ENCODE measurements around the gene ZSWIM2. TPM values are rescaled to one million over a fixed set of nuclear protein-coding genes. Genes with fewer than 3 reads are reported as not detected.

ZSWIM2 gene
- total RNA-seq, 2 experiments from 2014 or later: not detected

- H3K27ac Mint-ChIP-seq: no peak overlapping the region
- H3K4me1 Mint-ChIP-seq (ENCODE audit: low read depth): peaks cover 12% of the 10 kb centered on the region
- TF ChIP-seq CTCF (IDR thresholded peaks at IDR 0.05): no peak
- peaks cover 20% of the 10 kb centered on the region for H3K27me3 Mint-ChIP-seq
- ChIA-PET POLR2A (no interaction called here), CTCF (no interaction called here)
- intact Hi-C loops (cut with micrococcal nuclease): no loop called here
- DNase-seq (no peak), ATAC-seq (no peak)
- H3K4me3 Mint-ChIP-seq: no peak overlapping the region
- no peaks in the 10 kb centered on the region for H3K9me3 Mint-ChIP-seq
- no peaks in the 10 kb centered on the region for H3K36me3 Mint-ChIP-seq (ENCODE audit: low read depth)
These were observed 3.5 kb upstream of the ZSWIM2 start for GRCh38 chr2:186852508-186852907.

GRCh38 chr2:186842373-186842772 lies 6.6 kb downstream of the ZSWIM2 start:
- TF ChIP-seq CTCF (IDR thresholded peaks at IDR 0.05): no peak
- H3K4me3 Mint-ChIP-seq: no peak overlapping the region
- H3K27me3 Mint-ChIP-seq: peaks cover 3% of the 10 kb centered on the region
- DNase-seq (no peak), ATAC-seq (no peak)
- intact Hi-C loops (cut with micrococcal nuclease): no loop called here
- H3K27ac Mint-ChIP-seq: no peak overlapping the region
- H3K4me1 Mint-ChIP-seq (ENCODE audit: low read depth): no peaks in the 10 kb centered on the region
- POLR2A ChIA-PET: no interaction called here
- CTCF ChIA-PET: no interaction called here
- no peaks in the 10 kb centered on the region for H3K36me3 Mint-ChIP-seq (ENCODE audit: low read depth)
- H3K9me3 Mint-ChIP-seq: no peaks in the 10 kb centered on the region

- Mint-ChIP-seq H3K36me3 (ENCODE audit: low read depth) (no peaks in the 10 kb centered on the region), H3K9me3 (no peaks in the 10 kb centered on the region), H3K4me1 (ENCODE audit: low read depth) (no peaks in the 10 kb centered on the region), H3K27ac (no peak overlapping the region), H3K4me3 (no peak overlapping the region), H3K27me3 (peaks cover 3% of the 10 kb centered on the region)
- DNase-seq: no peak
- no peak for ATAC-seq
- CTCF ChIA-PET: no interaction called here
- no peak for TF ChIP-seq CTCF (IDR thresholded peaks at IDR 0.05)
- intact Hi-C loops (cut with micrococcal nuclease): no loop called here
- POLR2A ChIA-PET: no interaction called here
These were observed 7.0 kb downstream of the ZSWIM2 start for GRCh38 chr2:186841940-186842339.

GRCh38 chr2:186835628-186836027 lies 13.3 kb downstream of the ZSWIM2 start:
- ChIA-PET POLR2A (no interaction called here), CTCF (no interaction called here)
- Mint-ChIP-seq H3K4me1 (ENCODE audit: low read depth) (no peaks in the 10 kb centered on the region), H3K27me3 (no peaks in the 10 kb centered on the region), H3K36me3 (ENCODE audit: low read depth) (no peaks in the 10 kb centered on the region), H3K27ac (no peak overlapping the region), H3K4me3 (no peak overlapping the region), H3K9me3 (no peaks in the 10 kb centered on the region)
- no peak for DNase-seq
- ATAC-seq: no peak
- intact Hi-C loops (cut with micrococcal nuclease): no loop called here
- no peak for TF ChIP-seq CTCF (IDR thresholded peaks at IDR 0.05)

GRCh38 chr2:186827862-186828492 lies 21.0 kb downstream of the ZSWIM2 start:
- intact Hi-C loops (cut with micrococcal nuclease): no loop called here
- TF ChIP-seq CTCF (IDR thresholded peaks at IDR 0.05): no peak
- ATAC-seq: no peak
- ChIA-PET POLR2A (no interaction called here), CTCF (no interaction called here)
- Mint-ChIP-seq H3K36me3 (ENCODE audit: low read depth) (no peaks in the 10 kb centered on the region), H3K9me3 (no peaks in the 10 kb centered on the region), H3K4me1 (ENCODE audit: low read depth) (no peaks in the 10 kb centered on the region), H3K4me3 (no peak overlapping the region), H3K27me3 (no peaks in the 10 kb centered on the region), H3K27ac (no peak overlapping the region)
- no peak for DNase-seq

All from activated CD8-positive, alpha-beta T cell treated with anti-CD3 and anti-CD28 coated beads for 36 hours (primary cell).